Body of pancreas (tissue), 4 donors: ENCODE results near the gene YY1. TPM values are rescaled to one million over a fixed set of nuclear protein-coding genes. Genes with fewer than 3 reads are reported as not detected.

Experiments used
- ATAC-seq: fragments of 150-250 bp; one replicate; pipeline ENCODE4 v1.9.1; 2016
- DNase-seq, 4 donors: peaks; one replicate each; pipeline ENCODE4 v3.0.0-alpha.2; 2019
- H3K27ac ChIP-seq, 4 donors: fragments of 200-600 bp; sonication (generic); 1 replicate in 3 of 4; 2 replicates in 1 of 4; pipeline versions ENCODE4 v1.5.1 to v1.6.1; 2016 to 2019; ENCODE audit warnings: mild to moderate bottlenecking in 1 of 4, mixed read lengths in 1 of 4, moderate library complexity in 1 of 4
- H3K27me3 ChIP-seq, 2 donors: fragments of 200-600 bp; sonication (generic); one replicate each; pipeline ENCODE4 v1.6.0; 2016; ENCODE audit warnings: mild to moderate bottlenecking in 1 of 2
- H3K36me3 ChIP-seq, 2 donors: fragments of 200-600 bp; sonication (generic); replicated peaks in 1 of 2; 2 replicates each; pipeline ENCODE4 v1.5.1; 2016; ENCODE audit warnings: low read depth in 2 of 2; ENCODE audit not compliant: insufficient read depth in 1 of 2
- H3K4me1 ChIP-seq: fragments of 200-600 bp; sonication (generic); one replicate; pipeline ENCODE4 v1.6.0; 2016
- H3K4me3 ChIP-seq, 2 donors: fragments of 200-600 bp; sonication (generic); 1 replicate in 1 of 2; 2 replicates in 1 of 2; pipeline ENCODE4 v1.5.1; 2016 to 2019
- H3K9me3 ChIP-seq, 3 donors: fragments of 200-600 bp; sonication (generic); 1 replicate in 2 of 3; 2 replicates in 1 of 3; pipeline ENCODE4 v1.5.1; 2016
- POLR2A ChIP-seq, 3 donors: fragments of 450-650 bp; IDR thresholded peaks; one replicate each; pipeline ENCODE4 v1.6.1; 2016; ENCODE audit warnings: antibody characterized with exemption in 3 of 3, mild to moderate bottlenecking in 2 of 3
- WGBS, 2 donors: methylation state at CpG; one replicate each; pipeline ENCODE4 v1.1.5; 2017; 5-methylcytosine and 5-hydroxymethylcytosine counted together
- intact Hi-C: fragments of 100-400 bp; cut with DNase I; formaldehyde crosslinking; loops from one replicate; pipeline ENCODE4 v1.15.1; 2023
- total RNA-seq, 2 donors: library from RNA; depleted of rRNA; stranded (reverse); fragments of >200 nt; gene quantifications; one replicate each; pipeline ENCODE4 v1.1.0, GENCODE V29; 2016
- TF ChIP-seq, protein P1 (sequence below), 7 experiments: fragments of 450-650 bp in 4 of 7; fragments of 200-600 bp in 3 of 7; sonication (generic) in 3 of 7; IDR thresholded peaks; one replicate each; pipeline ENCODE4 v1.5.1; 2016 to 2019; ENCODE audit warnings: antibody characterized with exemption in 7 of 7

Gene YY1
- total RNA-seq, 2 donors from 2014 or later = 27.0 to 30.3 TPM

- DNase-seq (no peak), ATAC-seq (no peak)
- H3K27ac ChIP-seq = no peak overlapping the region
- WGBS, 2 donors = 85 to 89% methylated on average over 3 of the region's 3 CpGs
- H3K4me1 ChIP-seq = peaks cover 22% of the 10 kb centered on the region
- H3K9me3 ChIP-seq = no peaks in the 10 kb centered on the region
- H3K4me3 ChIP-seq = no peak overlapping the region
- H3K27me3 ChIP-seq = no peaks in the 10 kb centered on the region
- TF ChIP-seq, protein P1, sequence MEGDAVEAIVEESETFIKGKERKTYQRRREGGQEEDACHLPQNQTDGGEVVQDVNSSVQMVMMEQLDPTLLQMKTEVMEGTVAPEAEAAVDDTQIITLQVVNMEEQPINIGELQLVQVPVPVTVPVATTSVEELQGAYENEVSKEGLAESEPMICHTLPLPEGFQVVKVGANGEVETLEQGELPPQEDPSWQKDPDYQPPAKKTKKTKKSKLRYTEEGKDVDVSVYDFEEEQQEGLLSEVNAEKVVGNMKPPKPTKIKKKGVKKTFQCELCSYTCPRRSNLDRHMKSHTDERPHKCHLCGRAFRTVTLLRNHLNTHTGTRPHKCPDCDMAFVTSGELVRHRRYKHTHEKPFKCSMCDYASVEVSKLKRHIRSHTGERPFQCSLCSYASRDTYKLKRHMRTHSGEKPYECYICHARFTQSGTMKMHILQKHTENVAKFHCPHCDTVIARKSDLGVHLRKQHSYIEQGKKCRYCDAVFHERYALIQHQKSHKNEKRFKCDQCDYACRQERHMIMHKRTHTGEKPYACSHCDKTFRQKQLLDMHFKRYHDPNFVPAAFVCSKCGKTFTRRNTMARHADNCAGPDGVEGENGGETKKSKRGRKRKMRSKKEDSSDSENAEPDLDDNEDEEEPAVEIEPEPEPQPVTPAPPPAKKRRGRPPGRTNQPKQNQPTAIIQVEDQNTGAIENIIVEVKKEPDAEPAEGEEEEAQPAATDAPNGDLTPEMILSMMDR (IDR thresholded peaks at IDR 0.05) = no peak
- TF ChIP-seq POLR2A (IDR thresholded peaks at IDR 0.05) = no peak
- intact Hi-C loops = no loop called here
- peaks cover 0 to 3% of the 10 kb centered on the region in 2 donors for H3K36me3 ChIP-seq
Observed at GRCh38 chr14:100263141-100263540, 24.2 kb downstream of the YY1 start.

DNA sequence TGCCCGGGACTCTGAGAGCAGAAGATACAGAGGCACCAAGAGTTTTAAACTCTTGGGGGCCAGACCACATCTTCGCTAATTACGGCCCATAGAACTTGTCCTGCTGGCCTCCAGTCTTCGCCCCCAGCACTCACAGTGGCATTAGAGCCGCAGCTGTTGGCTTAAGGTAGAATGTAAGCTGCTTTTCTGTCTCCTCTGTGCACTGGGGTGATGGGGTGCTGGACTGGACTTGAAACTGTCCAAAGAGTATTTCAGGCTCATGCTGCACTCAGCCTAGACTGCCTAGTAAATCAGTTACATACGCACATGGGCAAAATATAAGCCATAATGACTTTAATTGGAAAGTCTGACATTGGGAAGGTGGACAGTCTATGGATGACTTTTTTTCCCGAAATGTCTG, 29.0 kb downstream of the YY1 start:
- TF ChIP-seq, protein P1 (IDR thresholded peaks at IDR 0.05) = no peak
- no peak for TF ChIP-seq POLR2A (IDR thresholded peaks at IDR 0.05)
- peaks cover 21% of the 10 kb centered on the region for H3K4me1 ChIP-seq
- peaks cover 0 to under 1% of the 10 kb centered on the region in 2 donors for H3K36me3 ChIP-seq
- H3K4me3 ChIP-seq = no peak overlapping the region
- ATAC-seq (no peak), DNase-seq (no peak)
- H3K27me3 ChIP-seq = no peaks in the 10 kb centered on the region
- H3K27ac ChIP-seq = no peak overlapping the region
- WGBS, 2 donors = 88 to 90% methylated on average over 3 to 7 of the region's 7 CpGs
- no peaks in the 10 kb centered on the region for H3K9me3 ChIP-seq
- intact Hi-C loops = no loop called here

- DNase-seq (no peak), ATAC-seq (no peak)
- 44 to 47% methylated on average over 7 of the region's 7 CpGs for WGBS, 2 donors
- Histone ChIP-seq H3K9me3 (no peaks in the 10 kb centered on the region), H3K4me3 (no peak overlapping the region), H3K36me3 (no peaks in the 10 kb centered on the region), H3K27ac (no peak overlapping the region), H3K27me3 (no peaks in the 10 kb centered on the region), H3K4me1 (peaks cover 21% of the 10 kb centered on the region)
- TF ChIP-seq, protein P1 (IDR thresholded peaks at IDR 0.05) = no peak
- TF ChIP-seq POLR2A (IDR thresholded peaks at IDR 0.05) = no peak
- intact Hi-C loops = no loop called here
Observed at GRCh38 chr14:100268591-100269207, 29.8 kb downstream of the YY1 start.

DNA sequence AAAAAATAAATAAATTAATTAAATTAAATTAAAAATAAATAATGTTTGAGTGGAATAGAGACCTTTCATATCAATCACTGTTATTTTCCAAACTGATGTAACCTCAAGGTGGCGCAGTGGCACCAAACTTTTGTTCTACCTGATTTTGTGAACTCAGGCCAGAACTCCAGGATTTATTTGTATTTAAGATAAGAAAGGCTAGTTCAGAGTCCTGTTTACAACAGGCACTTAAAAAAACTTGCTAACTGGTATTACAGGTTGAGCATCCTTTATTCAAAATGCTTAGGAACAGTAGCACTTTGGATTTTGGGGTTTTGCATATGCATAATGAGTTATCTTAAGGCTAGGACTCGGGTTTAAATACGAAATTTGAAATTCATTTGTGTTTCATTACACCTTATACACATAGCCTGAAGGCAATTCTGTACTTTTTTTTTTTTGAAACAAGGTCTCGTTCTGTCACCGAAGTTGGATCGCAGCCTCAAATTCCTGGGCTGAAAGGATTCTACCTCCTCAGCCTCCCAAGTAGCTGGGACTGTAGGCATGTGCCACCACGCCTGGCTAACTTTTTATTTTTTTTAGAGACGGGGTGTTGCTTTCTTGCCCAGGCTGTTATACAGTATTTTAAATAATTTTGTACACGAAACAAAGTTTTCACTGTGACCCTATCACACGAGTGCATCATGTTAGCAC, 32.4 kb downstream of the YY1 start:
- TF ChIP-seq POLR2A (IDR thresholded peaks at IDR 0.05) = no peak
- TF ChIP-seq, protein P1 (IDR thresholded peaks at IDR 0.05) = peak in 6 of 7 experiments; percentile 67 to 87 (median 76)
- Histone ChIP-seq H3K27me3 (no peaks in the 10 kb centered on the region), H3K27ac (peak overlapping the region in 3 of 4 donors; percentile 17 to 72 (median 50)), H3K36me3 (no peaks in the 10 kb centered on the region), H3K4me1 (peaks cover 17% of the 10 kb centered on the region), H3K4me3 (no peak overlapping the region), H3K9me3 (no peaks in the 10 kb centered on the region)
- intact Hi-C loops = no loop called here
- peak; percentile 80 to 86 (median 83) for DNase-seq
- peak; percentile 97 for ATAC-seq
- WGBS, 2 donors = 23 to 26% methylated on average over 10 of the region's 10 CpGs
